GM18858 (cell line): Measurements from ENCODE around the gene RALGAPA1.

Experiments used
- ATAC-seq: cut with Tn5 transposase; IDR thresholded peaks from one replicate; pipeline ENCODE4 v1.9.1; 2021; ENCODE audit not compliant: unreplicated experiment

RALGAPA1 gene

GRCh38 chr14:35551081-35551480 is 258.0 kb downstream of the RALGAPA1 start:
- ATAC-seq, result no peak

GRCh38 chr14:35549551-35549950 is 259.5 kb downstream of the RALGAPA1 start:
- ATAC-seq, result no peak

- ATAC-seq, result no peak
Measured at GRCh38 chr14:35543006-35543405, 266.1 kb downstream of the RALGAPA1 start.

GRCh38 chr14:35539969-35540368 is 269.1 kb downstream of the RALGAPA1 start:
- peak; percentile 63 for ATAC-seq

GRCh38 chr14:35535483-35536112 is 273.5 kb downstream of the RALGAPA1 start:
- no peak for ATAC-seq

GRCh38 chr14:35534873-35535482 is 274.1 kb downstream of the RALGAPA1 start:
- ATAC-seq, result peak; percentile 38

GRCh38 chr14:35534208-35534872 is 274.8 kb downstream of the RALGAPA1 start:
- no peak for ATAC-seq

- peak; percentile 67 for ATAC-seq
Measured at GRCh38 chr14:35533357-35534207, 275.5 kb downstream of the RALGAPA1 start, which contains the start of gene INSM2. Gene INSM2 (plus strand): TSS chr14:35534164. CDS start chr14:35534253, 89 bp downstream.

- ATAC-seq, result no peak
Measured at GRCh38 chr14:35532783-35533356, 276.2 kb downstream of the RALGAPA1 start.

- no peak for ATAC-seq
Measured at GRCh38 chr14:35531960-35532747, 276.9 kb downstream of the RALGAPA1 start.

GRCh38 chr14:35526962-35527361 is 282.1 kb downstream of the RALGAPA1 start:
- ATAC-seq, result no peak

GRCh38 chr14:35525695-35526094 is 283.4 kb downstream of the RALGAPA1 start:
- no peak for ATAC-seq

- ATAC-seq, result no peak
Measured at GRCh38 chr14:35519986-35520385, 289.1 kb downstream of the RALGAPA1 start.

GRCh38 chr14:35515916-35516315 is 293.2 kb downstream of the RALGAPA1 start:
- ATAC-seq, result no peak

GRCh38 chr14:35512765-35513164 is 296.3 kb downstream of the RALGAPA1 start:
- no peak for ATAC-seq

GRCh38 chr14:35509846-35510245 is 299.2 kb downstream of the RALGAPA1 start:
- ATAC-seq, result no peak

- no peak for ATAC-seq
Measured at GRCh38 chr14:35506927-35507326, 302.2 kb downstream of the RALGAPA1 start.

- ATAC-seq, result no peak
Measured at GRCh38 chr14:35506461-35506860, 302.6 kb downstream of the RALGAPA1 start.

GRCh38 chr14:35504260-35504659 is 304.8 kb downstream of the RALGAPA1 start:
- no peak for ATAC-seq

GRCh38 chr14:35503646-35504045 is 305.4 kb downstream of the RALGAPA1 start:
- no peak for ATAC-seq
